K562 (cell line): Measurements from ENCODE around the gene LYPD5. TPM values are rescaled to one million over a fixed set of nuclear protein-coding genes. Genes with fewer than 3 reads are reported as not detected.

ENCODE experiments used
- CBFA2T2 ChIP-seq: fragments of 450-650 bp; conservative IDR thresholded peaks from 2 replicates; pipeline ENCODE4 v1.6.1; 2017; ENCODE audit warnings: mild to moderate bottlenecking
- E2F6 ChIP-seq, 2 experiments: IDR thresholded peaks; 2 replicates each; pipeline ENCODE4 v1.6.1; 2011; ENCODE audit warnings: borderline replicate concordance in 1 of 2, control low read depth in 1 of 2, low read depth in 1 of 2, low read length in 1 of 2, mild to moderate bottlenecking in 1 of 2, mixed read lengths in 1 of 2, moderate library complexity in 1 of 2; ENCODE audit not compliant: insufficient read depth in 1 of 2, insufficient read length in 1 of 2, poor library complexity in 1 of 2, severe bottlenecking in 1 of 2; ENCODE audit errors: extremely low read depth in 1 of 2
- ETV6 ChIP-seq, 3 experiments: fragments of 150-350 bp in 1 of 3; sonication (generic) in 1 of 3; formaldehyde crosslinking in 1 of 3; IDR thresholded peaks; 2 replicates each; pipeline versions ENCODE4 v1.6.1 to v1.8.0; 2014 to 2022; ENCODE audit warnings: borderline replicate concordance in 2 of 3, low read depth in 2 of 3, antibody characterized with exemption in 1 of 3, low read length in 1 of 3, mild to moderate bottlenecking in 1 of 3, missing genetic modification reagents in 1 of 3
- ILF3 ChIP-seq: fragments of 450-650 bp; IDR thresholded peaks from 2 replicates; pipeline ENCODE4 v1.6.1; 2018; ENCODE audit warnings: antibody characterized with exemption, mild to moderate bottlenecking, moderate library complexity, borderline replicate concordance
- MAFK ChIP-seq: IDR thresholded peaks from 2 replicates; pipeline ENCODE4 v1.6.1; 2011; ENCODE audit warnings: low read length, improper control_type of control experiment
- NFIC ChIP-seq: fragments of 450-650 bp; IDR thresholded peaks from 2 replicates; pipeline ENCODE4 v1.6.1; 2017; ENCODE audit warnings: mild to moderate bottlenecking, inconsistent platforms
- NR2C1 ChIP-seq, 2 experiments: fragments of 450-650 bp; IDR thresholded peaks; 2 replicates each; pipeline ENCODE4 v1.6.1; 2017; ENCODE audit warnings: mild to moderate bottlenecking in 2 of 2, antibody characterized with exemption in 1 of 2, inconsistent platforms in 1 of 2, missing compliant biosample characterization in 1 of 2, missing genetic modification characterization in 1 of 2
- PCBP2 ChIP-seq: fragments of 200-400 bp; formaldehyde crosslinking; IDR thresholded peaks from 2 replicates; pipeline ENCODE4 v1.6.1; 2018; ENCODE audit warnings: low read length, low read depth, mild to moderate bottlenecking, moderate library complexity; ENCODE audit not compliant: poor library complexity, severe bottlenecking
- PHB2 ChIP-seq: fragments of 450-650 bp; IDR thresholded peaks from 2 replicates; pipeline ENCODE4 v1.6.1; 2017; ENCODE audit warnings: low read depth
- RAD21 ChIP-seq, 2 experiments: fragments of 250-450 bp in 1 of 2; fragments of 450-650 bp in 1 of 2; sonication (Bioruptor Pico) in 1 of 2; formaldehyde crosslinking in 1 of 2; IDR thresholded peaks in 1 of 2; conservative IDR thresholded peaks in 1 of 2; 2 replicates each; pipeline versions ENCODE4 v1.4.0 to v1.8.0; 2020 to 2022; ENCODE audit warnings: mild to moderate bottlenecking in 2 of 2, moderate library complexity in 1 of 2
- TAL1 ChIP-seq: fragments of 450-650 bp; IDR thresholded peaks from 2 replicates; pipeline ENCODE4 v1.6.1; 2016; ENCODE audit warnings: mild to moderate bottlenecking
- TCF3 ChIP-seq: sonication (generic); formaldehyde crosslinking; IDR thresholded peaks from 2 replicates; pipeline ENCODE4 v1.4.0; 2020; ENCODE audit warnings: mild to moderate bottlenecking, missing genetic modification reagents
- ZBTB2 ChIP-seq: fragments of 450-650 bp; IDR thresholded peaks from 2 replicates; pipeline ENCODE4 v1.6.1; 2016; ENCODE audit warnings: antibody characterized with exemption
- ZMIZ1 ChIP-seq, 2 experiments: fragments of 150-350 bp in 1 of 2; IDR thresholded peaks; 2 replicates each; pipeline ENCODE4 v1.6.1; 2012 to 2016; ENCODE audit warnings: low read depth in 2 of 2, low read length in 2 of 2, mild to moderate bottlenecking in 1 of 2, moderate library complexity in 1 of 2
- ZNF695 ChIP-seq: fragments of 450-650 bp; formaldehyde crosslinking; IDR thresholded peaks from 2 replicates; pipeline ENCODE4 v1.4.0; 2020; ENCODE audit warnings: mild to moderate bottlenecking, moderate library complexity
- ZNF740 ChIP-seq, 3 experiments: fragments of 200-800 bp in 1 of 3; sonication (Bioruptor generic) in 1 of 3; sonication (generic) in 1 of 3; formaldehyde crosslinking in 1 of 3; IDR thresholded peaks; 2 replicates each; pipeline versions ENCODE4 v1.6.1 to v1.8.0; 2016 to 2022; ENCODE audit warnings: mild to moderate bottlenecking in 2 of 3, missing compliant biosample characterization in 2 of 3, missing genetic modification characterization in 2 of 3, missing genetic modification reagents in 1 of 3
- polyA plus RNA-seq, 8 experiments: library from polyadenylated mRNA; depleted of rRNA in 4 of 8; stranded (reverse) in 5 of 8; unstranded in 3 of 8; fragments of >200 nt; fragmentation: Nextera tagmentation in 2 of 8; fragmentation: Illumina TruSeq in 1 of 8; extraction: Ambion mirVana in 2 of 8; extraction: Trizol in 1 of 8; gene quantifications; 2 replicates each; pipeline versions ENCODE4 v1.2.1 to v1.2.3, GENCODE V29; 2011 to 2014; ENCODE audit warnings: inconsistent platforms in 1 of 8, missing spikeins in 1 of 8
- total RNA-seq, 7 experiments: library from RNA; depleted of rRNA in 6 of 7; stranded (reverse); fragments of >200 nt in 6 of 7; fragmentation: Illumina TruSeq in 2 of 7; extraction: Trizol in 2 of 7; gene quantifications; 2 replicates each; pipeline versions ENCODE4 v1.2.1 to v1.2.3, GENCODE V29; 2011 to 2021; ENCODE audit warnings: low replicate concordance in 1 of 7

LYPD5 gene
- total and polyA plus RNA-seq, 9 of the 15 experiments (the other 6 are each of a cell fraction or from before 2014, with no cell fraction given) = 0.03 to 0.22 (median 0.10) TPM; not detected in 3

- TF ChIP-seq ZNF740 (CRISPR knock-in tag; IDR thresholded peaks at IDR 0.05) (0 out of 2 replicates have a peak, but pooled peaks have one; percentile 5), ZNF740 (tag; IDR thresholded peaks at IDR 0.05) (no peak), ZMIZ1 (IDR thresholded peaks at IDR 0.05; ENCODE audit: low read depth in 2 of 2, low read length in 2 of 2) (0 out of 4 replicates have a peak, but pooled peaks of 1 of the 2 experiments have one; percentile 9), NR2C1 (IDR thresholded peaks at IDR 0.05) (peak; percentile 77), NR2C1 (tag; IDR thresholded peaks at IDR 0.05) (peak; percentile 57), ZBTB2 (peak; percentile 15; the same call in 1 of the 2 replicates), CBFA2T2 (peak; percentile 72), PCBP2 (no peak), TCF3 (CRISPR knock-in tag) (peak; percentile 75), ILF3 (no peak), MAFK (no peak), ZNF695 (CRISPR knock-in tag) (no peak), RAD21 (CRISPR knock-in tag; conservative IDR thresholded peaks at IDR 0.05 in 1 of 2, IDR thresholded peaks at IDR 0.05 in 1 of 2) (0 out of 4 replicates have a peak, but pooled peaks of 1 of the 2 experiments have one; percentile 6), ETV6 (IDR thresholded peaks at IDR 0.05; ENCODE audit: borderline replicate concordance in 1 of 2, low read depth in 2 of 2, low read length in 1 of 2) (no peak), ETV6 (CRISPR knock-in tag; IDR thresholded peaks at IDR 0.05; ENCODE audit: borderline replicate concordance) (0 out of 2 replicates have a peak, but pooled peaks have one; percentile 8), TAL1 (peak; percentile 67), NFIC (peak; percentile 4; the same call in 1 of the 2 replicates), PHB2 (no peak), E2F6 (IDR thresholded peaks at IDR 0.05; ENCODE audit: borderline replicate concordance in 1 of 2, extremely low read depth in 1 of 2, insufficient read depth in 1 of 2, insufficient read length in 1 of 2, low read depth in 1 of 2, low read length in 1 of 2, poor library complexity in 1 of 2, severe bottlenecking in 1 of 2) (peak in 1 of 2 experiments; percentile 6)
These were observed 28.5 kb downstream of the LYPD5 start (continued) for GRCh38 chr19:43773725-43774102.
